Kidney (tissue), 14 donors: ENCODE data around the gene CNGA2. TPM values are rescaled to one million over a fixed set of nuclear protein-coding genes. Genes with fewer than 3 reads are reported as not detected.
A peak's percentile ranks its signal among the peaks of the same experiment; 100 is the strongest.

ENCODE experiments used
- DNase-seq, 5 donors: peaks; one replicate each; pipeline ENCODE4 v3.0.0-alpha.2; 2013 to 2020
- FAIRE-seq: peaks from 2 replicates; lab custom pipeline; 2012; peaks lifted over from hg19 to GRCh38; lab: Jason Lieb, UNC
- H3K27ac ChIP-seq, 2 donors: one replicate each; pipeline ENCODE4 v1.7.0; 2013; ENCODE audit warnings: low read depth in 2 of 2, low read length in 2 of 2, inconsistent platforms in 1 of 2
- H3K27me3 ChIP-seq: one replicate; pipeline ENCODE4 v1.7.1; 2013; ENCODE audit warnings: low read length, inconsistent platforms; ENCODE audit not compliant: control insufficient read depth, insufficient read depth
- H3K36me3 ChIP-seq, 3 donors: one replicate each; pipeline versions ENCODE4 v1.7.0 to v1.7.1; 2013; ENCODE audit warnings: low read length in 3 of 3, control low read depth in 1 of 3, inconsistent platforms in 1 of 3; ENCODE audit not compliant: insufficient read depth in 3 of 3, control insufficient read depth in 2 of 3
- H3K4me1 ChIP-seq, 3 donors: one replicate each; pipeline versions ENCODE4 v1.7.0 to v1.7.1; 2013; ENCODE audit warnings: low read length in 3 of 3, inconsistent platforms in 1 of 3, low read depth in 1 of 3; ENCODE audit not compliant: control insufficient read depth in 2 of 3, insufficient read depth in 2 of 3
- H3K4me3 ChIP-seq, 3 donors: one replicate each; pipeline versions ENCODE4 v1.7.0 to v1.8.1; 2013; ENCODE audit warnings: low read length in 3 of 3, control low read depth in 1 of 3, inconsistent platforms in 1 of 3
- H3K9ac ChIP-seq, 3 donors: one replicate each; pipeline versions ENCODE4 v1.7.0 to v1.7.1; 2013; ENCODE audit warnings: low read length in 3 of 3, control low read depth in 1 of 3, inconsistent platforms in 1 of 3
- H3K9me3 ChIP-seq, 3 donors: one replicate each; pipeline versions ENCODE4 v1.7.0 to v1.7.1; 2013; ENCODE audit warnings: low read length in 3 of 3, control low read depth in 1 of 3, inconsistent platforms in 1 of 3; ENCODE audit not compliant: control insufficient read depth in 2 of 3, insufficient read depth in 1 of 3
- intact Hi-C: fragments of 100-400 bp; cut with DNase I; formaldehyde crosslinking; loops from one replicate; pipeline ENCODE4 v1.11.1; 2022
- polyA plus RNA-seq: library from polyadenylated mRNA; stranded (reverse); fragments of 350-450 nt; fragmentation: Illumina TruSeq; extraction: RNeasy Lipid Tissue Mini Kit (QIAGEN cat#74804); gene quantifications from one replicate; pipeline ENCODE4 v1.2.3, GENCODE V29; 2014; ENCODE audit warnings: low read depth, low replicate concordance; ENCODE audit not compliant: insufficient read depth
- total RNA-seq: library from RNA; stranded (reverse); fragmentation: NEBNext Ultra II Directional; extraction: Animal tissue kit (Norgen Biotek cat#: 25700); gene quantifications from one replicate; pipeline ENCODE4 v1.2.1, GENCODE V29; 2021
- TF ChIP-seq, protein P1 (sequence below): IDR thresholded peaks from 3 replicates; pipeline ENCODE4 v1.5.1; 2012; ENCODE audit warnings: mild to moderate bottlenecking, moderate library complexity, borderline replicate concordance; ENCODE audit not compliant: insufficient read depth; ENCODE audit errors: extremely low read depth
- donor health status: control.
- donor health status: control.
- donor health status: control.
- donor health status: control.
- donor health status: control.
- donor health status: DM: yes; HTN: yes; CAD: no.
- donor health status: Normal renal cell carcinoma (clear cell type).

Gene CNGA2
- total and polyA plus RNA-seq, 2 donors from 2014 or later: not detected

DNA sequence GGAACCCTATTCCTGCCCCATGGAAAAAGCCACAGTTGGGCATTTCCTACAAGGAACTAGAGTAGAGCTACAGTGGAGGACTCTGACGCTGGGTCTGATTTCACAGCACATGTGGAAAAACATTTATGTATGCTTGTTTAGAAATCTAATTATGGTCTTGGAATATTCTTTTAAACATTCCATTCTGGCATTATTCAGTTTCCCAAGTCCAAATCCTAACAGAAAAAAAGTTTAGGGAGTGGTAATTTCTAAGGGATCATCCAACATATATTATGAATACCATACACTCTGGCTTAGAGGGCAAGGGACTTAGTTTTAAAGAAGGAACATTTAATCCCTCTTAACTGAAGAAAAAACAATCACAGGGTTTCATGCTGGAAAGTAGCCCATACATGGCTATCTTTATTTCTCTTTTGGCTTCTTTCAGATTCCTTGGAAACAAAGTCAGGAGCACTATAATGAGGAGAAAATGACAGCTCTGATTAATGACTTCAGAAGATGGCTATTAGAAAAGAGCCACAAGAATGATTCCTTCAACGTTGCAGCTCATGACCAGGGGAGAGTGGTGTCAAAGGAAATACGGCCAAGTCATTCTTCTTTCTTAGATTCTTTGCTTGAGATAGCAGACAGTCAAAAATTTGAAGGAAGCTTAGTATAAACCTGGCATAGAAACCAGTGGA lies 56.1 kb downstream of the CNGA2 start:
- DNase-seq (no peak), FAIRE-seq (peak; percentile 11)
- Histone ChIP-seq H3K9me3 (no peaks in the 10 kb centered on the region), H3K9ac (no peak overlapping the region), H3K27ac (no peak overlapping the region), H3K36me3 (no peaks in the 10 kb centered on the region), H3K4me1 (no peaks in the 10 kb centered on the region), H3K4me3 (no peak overlapping the region), H3K27me3 (no peaks in the 10 kb centered on the region)
- intact Hi-C loops: loop anchor here (10.0 kb wide), 1 partner anchor 166 kb away; no protein-coding TSS in a partner anchor
- TF ChIP-seq, protein P1, sequence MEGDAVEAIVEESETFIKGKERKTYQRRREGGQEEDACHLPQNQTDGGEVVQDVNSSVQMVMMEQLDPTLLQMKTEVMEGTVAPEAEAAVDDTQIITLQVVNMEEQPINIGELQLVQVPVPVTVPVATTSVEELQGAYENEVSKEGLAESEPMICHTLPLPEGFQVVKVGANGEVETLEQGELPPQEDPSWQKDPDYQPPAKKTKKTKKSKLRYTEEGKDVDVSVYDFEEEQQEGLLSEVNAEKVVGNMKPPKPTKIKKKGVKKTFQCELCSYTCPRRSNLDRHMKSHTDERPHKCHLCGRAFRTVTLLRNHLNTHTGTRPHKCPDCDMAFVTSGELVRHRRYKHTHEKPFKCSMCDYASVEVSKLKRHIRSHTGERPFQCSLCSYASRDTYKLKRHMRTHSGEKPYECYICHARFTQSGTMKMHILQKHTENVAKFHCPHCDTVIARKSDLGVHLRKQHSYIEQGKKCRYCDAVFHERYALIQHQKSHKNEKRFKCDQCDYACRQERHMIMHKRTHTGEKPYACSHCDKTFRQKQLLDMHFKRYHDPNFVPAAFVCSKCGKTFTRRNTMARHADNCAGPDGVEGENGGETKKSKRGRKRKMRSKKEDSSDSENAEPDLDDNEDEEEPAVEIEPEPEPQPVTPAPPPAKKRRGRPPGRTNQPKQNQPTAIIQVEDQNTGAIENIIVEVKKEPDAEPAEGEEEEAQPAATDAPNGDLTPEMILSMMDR: no peak

DNA sequence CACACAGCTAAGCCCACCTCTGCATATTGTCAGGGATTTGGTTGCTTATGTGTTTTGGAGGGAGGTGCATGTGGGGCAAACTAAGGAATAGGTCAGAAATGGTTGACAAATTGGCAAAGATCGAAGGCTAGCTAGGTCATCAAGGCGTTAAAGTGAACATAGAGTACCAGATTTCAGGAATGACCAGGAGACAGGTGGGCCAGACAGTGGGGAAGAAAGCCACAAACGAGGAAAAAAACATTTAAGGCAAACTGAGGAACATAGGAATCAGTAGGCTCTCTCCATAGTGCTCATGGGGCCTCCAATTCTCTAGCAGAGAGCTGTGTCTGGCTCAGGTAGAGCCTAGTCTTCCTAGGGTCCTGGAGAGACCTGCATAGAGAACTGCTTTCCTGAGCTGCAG lies 57.4 kb downstream of the CNGA2 start:
- Histone ChIP-seq H3K9me3 (no peaks in the 10 kb centered on the region), H3K27ac (no peak overlapping the region), H3K4me1 (no peaks in the 10 kb centered on the region), H3K4me3 (no peak overlapping the region), H3K27me3 (no peaks in the 10 kb centered on the region), H3K9ac (no peak overlapping the region), H3K36me3 (no peaks in the 10 kb centered on the region)
- TF ChIP-seq, protein P1: no peak
- DNase-seq (no peak), FAIRE-seq (no peak)
- intact Hi-C loops: loop anchor here (10.0 kb wide), 1 partner anchor 167 kb away; no protein-coding TSS in a partner anchor

DNA sequence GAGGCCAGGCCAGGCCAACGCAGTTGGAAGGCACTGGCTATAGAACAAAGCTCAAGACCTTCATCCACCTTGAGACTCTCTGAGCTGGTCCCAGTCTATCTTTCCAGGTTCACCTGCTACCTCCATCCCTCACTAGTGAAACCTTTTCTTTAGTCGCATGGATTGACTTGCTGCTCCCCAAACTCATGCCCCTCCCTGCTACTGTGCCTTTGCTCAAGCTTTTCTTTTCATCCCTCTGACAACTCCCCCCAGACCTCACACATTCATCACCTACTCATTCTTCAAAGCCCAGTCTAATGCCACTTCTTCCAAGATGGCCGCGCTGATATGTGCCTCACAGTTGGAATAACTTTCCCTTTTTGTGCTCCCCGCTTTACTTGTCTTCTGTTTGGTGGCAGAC lies 58.0 kb downstream of the CNGA2 start:
- DNase-seq (no peak), FAIRE-seq (no peak)
- no peak overlapping the region for H3K27ac ChIP-seq
- H3K4me3 ChIP-seq: no peak overlapping the region
- H3K9me3 ChIP-seq: no peaks in the 10 kb centered on the region
- TF ChIP-seq, protein P1: no peak
- intact Hi-C loops: loop anchor here (10.0 kb wide), 1 partner anchor 168 kb away; no protein-coding TSS in a partner anchor
- H3K36me3 ChIP-seq: no peaks in the 10 kb centered on the region
- no peak overlapping the region for H3K9ac ChIP-seq
- H3K4me1 ChIP-seq: no peaks in the 10 kb centered on the region
- H3K27me3 ChIP-seq: no peaks in the 10 kb centered on the region
